Activated CD8-positive, alpha-beta memory T cell treated with anti-CD3 and anti-CD28 coated beads, Interleukin-2, amount 50 U/mL, for 4 hours (primary cell): ENCODE data around the gene RAB5B.
A peak's percentile ranks its signal among the peaks of the same experiment; 100 is the strongest.
"Not testable (repeated sequence)": the region's sequence is repeated elsewhere in the genome, so short reads cannot be mapped to it uniquely, and the experiment has no call there.

Source experiments
- DNase-seq: peaks from one replicate; pipeline ENCODE4 v3.0.0-alpha.2; 2020

RAB5B gene

DNA sequence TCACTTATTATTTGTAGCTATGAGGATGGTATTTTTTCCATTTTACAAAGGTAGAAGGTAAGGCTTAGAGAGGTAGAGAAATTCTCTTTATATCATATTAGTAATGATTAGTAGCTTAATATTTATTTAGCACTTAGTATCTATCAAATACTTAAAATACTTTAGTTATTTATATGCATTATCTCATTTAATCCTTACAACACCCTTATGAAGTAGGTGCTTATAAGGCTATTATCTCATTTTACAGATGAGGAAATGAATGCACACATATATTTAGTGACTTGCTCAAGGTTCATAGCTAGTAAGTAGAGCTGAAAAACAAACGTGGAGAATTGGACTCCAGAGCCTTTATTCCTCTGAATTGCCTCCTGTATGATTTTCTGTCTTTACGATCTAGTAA is 11.0 kb downstream of the RAB5B start:
- no peak for DNase-seq

DNA sequence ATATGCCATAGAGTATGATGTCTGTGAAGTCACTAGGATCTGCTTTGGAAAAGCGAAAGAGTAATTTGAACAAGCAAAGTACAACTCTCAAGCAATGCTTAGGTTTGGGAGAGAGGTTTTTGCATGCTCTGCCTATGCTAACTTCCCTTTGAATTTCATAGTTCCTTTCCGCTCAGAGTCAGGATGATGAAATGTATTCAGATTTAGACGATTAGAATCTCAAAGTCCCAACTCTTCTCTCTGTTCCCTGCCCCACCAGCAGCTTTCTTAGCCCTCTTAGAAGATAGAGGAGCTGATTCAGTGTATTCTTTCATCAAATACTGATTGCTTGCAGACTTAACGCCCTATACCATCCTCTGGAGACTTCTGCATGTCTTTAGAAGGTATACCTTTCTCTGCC is 11.5 kb downstream of the RAB5B start:
- DNase-seq = no peak

DNA sequence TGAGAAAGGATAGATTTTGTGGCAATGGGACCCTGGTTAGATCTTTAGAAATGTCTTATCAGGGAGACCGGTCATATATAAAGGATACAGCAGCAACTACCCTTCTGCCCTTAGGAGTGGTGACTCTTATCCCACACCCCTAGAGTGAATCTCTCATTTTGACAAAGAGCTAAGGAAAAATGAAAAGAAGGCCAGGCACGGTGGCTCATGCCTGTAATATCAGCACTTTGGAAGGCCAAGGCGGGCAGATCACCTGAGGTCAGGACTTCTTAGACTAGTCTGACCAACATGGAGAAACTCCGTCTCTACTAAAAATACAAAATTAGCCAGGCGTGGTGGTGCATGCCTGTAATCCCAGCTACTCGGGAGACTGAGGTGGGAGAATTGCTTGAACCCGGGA is 12.1 kb downstream of the RAB5B start:
- DNase-seq = not testable (repeated sequence)

DNA sequence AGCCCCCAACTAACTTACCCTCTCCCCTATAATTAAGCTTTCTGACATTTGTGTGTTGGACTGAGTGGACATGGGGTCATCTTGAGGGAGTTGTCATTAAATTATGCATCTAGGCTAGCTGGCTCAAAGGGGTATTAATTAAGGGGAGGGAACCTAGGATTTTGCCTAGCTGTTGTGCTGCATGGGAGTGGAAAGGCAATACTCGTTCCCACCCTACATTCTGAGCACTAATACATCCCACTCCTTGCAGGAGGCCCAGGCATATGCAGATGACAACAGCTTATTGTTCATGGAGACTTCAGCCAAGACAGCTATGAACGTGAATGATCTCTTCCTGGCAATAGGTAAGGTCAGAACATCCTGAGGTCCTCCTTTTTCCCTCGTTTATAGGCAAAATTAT is 17.2 kb downstream of the RAB5B start:
- no peak for DNase-seq

DNA sequence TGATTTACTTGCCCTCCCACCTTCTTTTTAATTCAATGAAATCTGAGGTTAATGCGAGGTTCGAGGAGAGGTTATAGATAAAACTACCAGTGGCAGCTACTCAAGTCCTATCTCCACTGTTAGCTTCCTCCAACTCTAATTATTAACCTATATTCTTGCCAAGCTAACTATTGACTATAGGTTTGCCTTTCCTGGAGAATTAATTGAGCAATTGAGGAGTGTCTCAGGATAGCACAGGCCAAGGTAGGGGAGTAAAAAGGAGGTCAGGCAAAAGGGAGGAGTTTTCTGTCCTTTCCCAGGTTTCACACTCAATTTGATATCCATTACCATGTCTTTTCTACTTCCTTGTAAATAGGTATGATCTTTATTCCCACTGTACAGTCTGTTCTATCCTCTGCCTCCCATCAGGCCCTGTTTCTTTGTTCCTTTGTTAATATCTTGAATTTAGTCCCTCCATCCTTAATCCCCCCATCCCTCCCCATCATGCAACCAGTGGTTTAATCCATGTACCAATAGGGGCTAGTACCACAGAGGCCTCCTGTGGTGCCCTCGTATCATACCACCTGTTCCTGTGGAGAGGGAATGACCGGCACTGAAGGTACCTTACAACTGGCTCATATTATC is 19.5 kb downstream of the RAB5B start:
- DNase-seq = no peak

DNA sequence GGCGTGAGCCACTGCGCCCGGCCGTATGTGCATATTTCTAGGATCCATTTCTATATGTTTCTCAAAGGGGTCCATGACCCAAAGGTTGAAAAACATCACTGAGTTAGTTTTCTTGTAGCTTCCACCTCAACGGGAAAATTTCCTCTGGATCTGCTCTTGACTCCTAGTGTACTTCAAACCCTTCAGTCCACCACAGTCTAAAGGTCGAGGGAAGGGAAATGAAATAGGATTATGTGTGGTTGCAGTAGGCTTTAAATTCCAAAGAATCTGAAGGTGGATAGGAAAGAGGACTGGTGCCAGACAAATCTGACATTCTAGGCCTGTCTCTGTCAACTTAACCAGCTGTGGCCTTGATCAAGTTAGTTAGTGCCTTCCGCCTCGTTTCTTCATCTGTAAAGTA is 21.5 kb downstream of the RAB5B start:
- DNase-seq = no peak

DNA sequence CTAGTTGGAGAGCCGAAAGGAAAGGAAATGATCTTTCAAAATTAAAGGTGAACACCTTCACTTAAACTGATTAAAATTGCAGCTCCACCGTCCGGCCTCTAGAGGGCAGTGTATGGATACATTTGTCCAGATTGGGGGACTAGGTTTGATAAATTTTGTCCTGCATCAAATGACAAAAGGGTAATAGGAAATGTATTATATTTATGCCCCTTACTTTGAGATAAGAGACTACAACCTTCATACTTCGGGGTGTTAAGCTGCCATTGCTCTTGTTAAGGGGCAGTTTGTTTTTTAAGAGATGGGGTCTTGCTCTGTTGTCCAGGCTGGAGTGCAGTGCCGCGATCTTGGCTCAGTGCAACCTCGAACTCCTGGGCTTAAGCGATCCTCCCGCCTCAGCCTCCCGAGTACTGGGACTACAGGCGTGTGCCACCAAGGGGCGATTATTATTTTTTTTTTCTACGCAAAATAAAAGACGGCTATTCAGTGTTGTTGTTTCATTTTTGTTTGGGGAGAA is 22.4 kb downstream of the RAB5B start:
- DNase-seq = peak; percentile 62

DNA sequence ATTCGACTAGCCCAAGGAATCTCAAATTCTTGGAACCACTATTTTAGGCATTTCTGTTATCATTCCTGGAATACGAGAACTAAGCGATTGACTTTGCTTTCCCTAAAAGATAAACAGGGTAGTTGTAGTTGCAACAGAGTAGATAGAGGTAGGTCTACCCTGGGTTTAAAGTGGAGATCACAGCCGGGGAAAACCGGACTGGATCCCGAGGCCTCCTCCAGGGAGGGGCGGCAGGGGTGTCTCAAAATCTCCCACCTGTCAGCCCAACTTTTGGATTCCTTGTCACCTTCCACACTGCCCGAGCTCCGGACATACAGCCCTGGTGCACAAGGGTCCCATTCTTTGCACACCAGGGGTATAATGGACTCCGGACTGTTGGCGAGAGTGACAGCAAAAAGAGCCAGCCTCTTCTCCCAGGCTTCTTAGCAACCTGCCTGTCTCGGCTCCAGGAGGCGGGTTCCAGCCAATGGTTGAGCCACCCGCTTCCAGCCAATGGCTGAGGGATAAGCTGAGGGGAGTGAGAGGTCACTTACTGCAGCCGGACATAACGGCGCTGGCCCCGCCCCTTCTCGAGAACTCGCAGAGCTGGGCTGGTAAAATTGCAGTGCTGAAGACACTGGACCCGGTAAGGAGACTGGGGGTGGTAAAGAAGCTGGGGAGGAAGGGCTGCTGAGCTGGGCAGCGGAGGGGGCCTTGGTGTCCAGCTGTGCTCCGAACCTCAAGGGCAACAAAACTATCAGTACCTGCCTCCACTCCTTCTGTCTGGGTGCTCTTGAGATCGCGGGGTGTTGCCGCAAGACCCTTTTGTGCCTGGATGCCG is 23.0 kb downstream of the RAB5B start, which contains the start of gene SUOX:
Gene SUOX, plus strand, starts transcription at position 562 of the 820 bp plus-strand sequence. CDS start 4,946 bp downstream, outside the sequence.
- DNase-seq = no peak

DNA sequence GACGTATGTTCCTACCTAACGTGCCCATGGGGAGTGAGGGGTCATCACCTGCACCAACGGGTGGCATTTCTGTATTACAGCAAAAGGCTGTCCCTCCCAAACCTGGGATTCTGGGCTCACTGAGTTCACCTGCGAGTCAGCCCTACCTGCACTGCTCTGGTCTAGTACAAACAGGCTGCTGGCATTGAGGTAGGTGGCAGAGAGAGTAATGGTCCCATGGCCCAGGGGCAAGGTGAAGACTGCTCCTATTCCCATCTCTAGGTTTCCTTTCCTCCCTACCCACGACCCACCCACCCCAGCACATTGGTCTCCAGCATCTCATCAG is 23.6 kb downstream of the RAB5B start:
- no peak for DNase-seq

DNA sequence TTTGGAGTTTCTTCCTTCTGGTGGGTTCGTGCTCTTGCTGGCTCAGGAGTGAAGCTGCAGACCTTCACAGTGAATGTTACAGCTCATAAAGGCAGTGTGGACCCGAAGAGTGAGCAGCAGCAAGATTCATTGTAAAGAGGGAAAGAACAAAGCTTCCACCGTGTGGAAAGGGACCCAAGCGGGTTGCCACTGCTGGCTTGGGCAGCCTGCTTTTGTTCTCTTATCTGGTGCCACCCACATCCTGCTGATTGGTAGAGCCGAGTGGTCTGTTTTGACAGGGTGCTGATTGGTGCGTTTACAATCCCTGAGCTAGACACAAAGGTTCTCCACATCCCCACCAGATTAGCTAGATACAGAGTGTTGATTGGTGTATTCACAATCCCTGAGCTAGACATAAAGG is 25.6 kb downstream of the RAB5B start:
- DNase-seq = not testable (repeated sequence)

DNA sequence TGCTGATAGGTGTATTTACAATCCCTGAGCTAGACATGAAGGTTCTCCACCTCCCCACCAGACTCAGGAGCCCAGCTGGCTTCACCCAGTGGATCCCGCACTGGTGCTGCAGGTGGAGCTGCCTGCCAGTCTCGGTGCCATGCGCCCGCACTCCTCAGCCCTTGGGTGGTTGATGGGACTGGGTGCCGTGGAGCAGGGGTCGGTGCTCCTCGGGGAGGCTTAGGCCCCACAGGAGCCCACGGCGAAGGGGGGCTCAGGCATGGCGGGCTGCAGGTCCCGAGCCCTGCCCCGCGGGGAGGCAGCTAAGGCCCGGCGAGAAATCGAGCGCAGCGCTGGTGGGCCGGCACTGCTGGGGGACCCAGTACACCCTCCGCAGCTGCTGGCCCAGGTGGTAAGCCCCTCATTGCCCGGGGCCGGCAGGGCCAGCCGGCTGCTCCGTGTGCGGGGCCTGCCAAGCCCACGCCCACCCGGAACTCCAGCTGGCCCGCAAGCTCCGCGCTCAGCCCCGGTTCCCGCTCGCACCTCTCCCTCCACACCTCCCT is 26.2 kb downstream of the RAB5B start:
- not testable (repeated sequence) for DNase-seq

DNA sequence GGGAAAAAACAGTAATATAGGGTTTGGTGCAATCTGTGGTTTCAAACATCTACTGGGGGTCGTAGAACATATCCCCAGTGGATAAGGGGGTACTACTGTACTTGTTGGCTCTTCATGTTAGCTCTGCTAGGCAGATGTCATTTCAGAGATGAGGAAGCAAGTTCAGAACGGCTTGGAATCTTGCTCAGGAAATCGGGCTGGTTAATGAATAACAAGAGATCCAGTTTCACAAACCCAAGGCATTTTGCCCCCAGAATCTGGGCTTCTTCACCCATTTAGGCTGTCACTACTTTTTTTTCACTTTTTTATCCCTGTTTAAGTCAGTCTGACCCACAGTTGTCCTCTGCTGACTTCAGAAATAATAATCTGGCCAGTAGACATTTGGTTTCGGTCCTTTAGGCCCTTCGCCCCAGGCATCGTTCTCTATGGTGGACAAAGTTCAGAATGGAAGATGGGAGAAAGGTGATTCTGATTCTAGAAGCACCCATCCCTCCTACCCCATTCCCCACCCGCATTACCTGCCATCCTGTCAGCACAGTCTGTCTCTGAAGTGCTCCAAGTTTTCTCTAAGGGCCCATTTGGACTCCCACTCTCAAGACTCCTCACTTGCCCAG is 27.7 kb downstream of the RAB5B start:
- DNase-seq = no peak

DNA sequence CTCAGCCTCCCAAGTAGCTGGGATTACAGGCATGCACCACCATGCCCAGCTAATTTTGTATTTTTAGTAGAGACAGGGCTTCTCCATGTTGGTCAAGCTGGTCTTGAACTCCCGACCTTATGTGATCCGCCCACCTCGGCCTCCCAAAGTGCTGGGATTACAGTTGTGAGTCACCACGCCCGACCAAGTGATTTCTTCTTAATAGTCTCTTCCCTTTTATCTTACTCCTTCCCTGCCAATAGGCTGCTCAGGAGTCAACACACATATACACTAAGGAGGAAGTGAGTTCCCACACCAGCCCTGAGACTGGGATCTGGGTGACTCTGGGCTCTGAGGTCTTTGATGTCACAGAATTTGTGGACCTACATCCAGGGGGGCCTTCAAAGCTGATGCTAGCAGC is 29.5 kb downstream of the RAB5B start:
- not testable (repeated sequence) for DNase-seq

DNA sequence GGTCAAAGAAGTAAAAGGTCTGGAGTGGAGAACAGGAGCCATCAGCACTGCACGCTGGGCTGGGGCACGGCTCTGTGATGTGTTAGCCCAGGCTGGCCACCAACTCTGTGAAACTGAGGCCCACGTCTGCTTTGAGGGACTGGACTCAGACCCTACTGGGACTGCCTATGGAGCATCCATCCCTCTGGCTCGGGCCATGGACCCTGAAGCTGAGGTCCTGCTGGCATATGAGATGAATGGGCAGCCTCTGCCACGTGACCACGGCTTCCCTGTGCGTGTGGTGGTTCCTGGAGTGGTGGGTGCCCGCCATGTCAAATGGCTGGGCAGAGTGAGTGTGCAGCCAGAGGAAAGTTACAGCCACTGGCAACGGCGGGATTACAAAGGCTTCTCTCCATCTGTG is 30.3 kb downstream of the RAB5B start:
- DNase-seq = no peak

DNA sequence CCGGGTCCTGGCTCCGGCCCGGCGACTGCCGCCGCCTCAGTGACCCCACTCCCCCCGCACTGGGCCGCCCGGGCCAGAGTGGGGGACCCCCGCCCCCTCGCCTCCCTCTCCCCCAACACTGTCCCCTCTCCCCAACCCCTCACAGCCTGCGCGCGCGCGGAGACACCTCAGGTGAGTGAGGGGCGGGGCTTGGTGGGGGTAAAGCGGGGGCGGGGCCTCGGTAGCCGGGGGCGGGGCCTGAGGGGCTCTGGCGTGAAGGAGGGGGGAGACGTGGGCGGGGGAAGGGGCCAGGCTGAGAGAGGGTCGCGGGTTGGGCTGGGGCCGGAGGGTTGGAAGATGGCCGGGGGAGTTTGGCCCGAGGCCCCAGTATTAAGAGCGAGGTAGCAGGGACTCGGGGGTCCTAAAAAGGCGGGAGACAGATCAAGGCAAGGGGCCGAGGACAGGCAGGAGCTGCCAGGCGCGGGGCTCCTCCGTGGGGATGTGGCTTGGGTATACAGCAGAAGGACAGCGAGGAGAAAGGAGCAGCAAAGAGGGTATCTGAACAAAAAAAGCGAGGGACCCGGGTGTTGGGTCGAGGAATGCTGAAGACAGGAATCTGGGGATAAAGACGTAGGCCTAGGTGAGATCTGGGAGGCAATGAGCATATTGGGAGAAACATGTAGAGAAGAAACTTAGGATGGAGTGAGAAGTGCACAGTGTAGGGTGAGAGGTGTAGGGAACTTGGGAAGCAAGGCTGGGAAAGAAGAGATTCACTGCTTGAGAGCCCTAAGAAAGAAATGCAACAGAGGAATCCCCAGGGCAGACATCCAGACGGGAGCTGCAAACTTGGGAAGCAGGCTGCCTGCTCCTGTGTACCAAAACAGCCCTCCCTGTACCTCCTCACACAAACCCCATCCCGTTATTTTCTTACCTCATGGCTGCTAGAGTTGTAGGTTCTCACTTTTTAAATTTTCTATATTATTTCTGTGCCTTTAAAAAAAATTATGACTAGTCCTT is 34.0 kb downstream of the RAB5B start:
- DNase-seq = peak; percentile 72

DNA sequence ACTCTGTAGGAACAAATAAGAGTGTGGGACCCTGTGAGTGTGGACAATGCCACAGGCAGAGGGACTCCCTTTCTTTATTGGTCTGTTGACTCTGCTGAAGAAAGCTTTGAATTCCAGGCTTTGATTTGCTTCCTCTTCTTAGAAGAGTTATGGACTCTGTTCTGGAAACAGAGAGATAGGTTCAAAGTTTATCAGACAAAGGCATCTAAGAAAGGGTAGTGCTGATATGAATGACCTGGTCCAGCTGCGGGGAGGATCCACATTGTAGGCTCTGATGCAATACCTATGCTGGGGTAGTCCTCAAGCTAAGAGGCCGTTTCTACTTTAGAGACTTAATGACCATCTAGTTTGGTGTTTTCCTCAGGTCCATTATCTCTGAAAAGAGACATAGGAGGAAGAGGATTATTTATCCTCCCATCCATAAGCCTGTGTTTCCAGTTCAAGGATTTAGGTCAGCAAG is 36.3 kb downstream of the RAB5B start:
- no peak for DNase-seq

DNA sequence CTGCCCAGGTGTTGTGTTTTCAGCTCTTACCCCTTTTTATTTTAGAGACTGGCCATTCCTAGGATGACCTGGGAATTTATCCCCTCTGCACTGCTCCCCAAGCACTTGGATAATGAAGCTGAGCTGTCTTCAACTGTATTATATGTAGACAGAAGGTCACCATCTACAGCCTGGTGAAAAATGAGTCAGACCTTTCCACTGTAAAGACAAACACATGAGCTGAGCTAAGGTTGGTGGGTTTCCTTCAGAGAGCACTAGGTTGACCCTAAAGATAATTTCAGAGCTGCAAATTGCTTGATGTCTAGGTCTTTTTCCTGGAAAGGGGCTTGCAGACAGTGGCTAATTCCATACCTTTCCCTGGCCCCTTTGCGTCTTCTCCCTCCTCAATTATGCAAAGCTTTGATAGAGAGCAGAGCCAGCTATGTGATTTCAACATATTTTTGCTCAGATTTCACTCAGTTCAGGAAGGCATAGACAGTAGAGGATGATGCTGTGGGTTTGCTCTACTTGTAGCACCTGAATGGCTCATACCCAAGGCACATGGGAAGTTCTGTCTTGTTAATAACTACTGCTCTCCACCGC is 37.7 kb downstream of the RAB5B start:
- no peak for DNase-seq

DNA sequence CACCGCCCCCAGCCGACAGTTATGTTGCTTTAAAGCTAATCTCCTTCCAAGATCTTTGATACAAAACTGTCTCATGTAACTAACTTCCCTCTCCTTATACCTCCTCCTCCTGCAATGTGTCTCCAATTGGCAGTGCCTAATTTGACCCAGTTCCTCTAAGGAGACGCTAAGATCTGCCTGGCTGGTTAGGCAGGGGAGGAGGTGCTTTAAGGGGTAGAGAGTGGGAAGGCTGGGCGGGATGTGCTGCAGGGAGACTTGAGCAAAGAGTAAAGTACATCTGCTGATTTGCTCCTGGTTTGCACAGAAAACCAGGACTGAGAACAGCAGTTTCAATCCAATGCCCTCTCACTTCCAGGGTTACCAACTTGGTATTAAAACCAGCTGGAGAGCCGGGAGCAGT is 39.6 kb downstream of the RAB5B start:
- DNase-seq = no peak

DNA sequence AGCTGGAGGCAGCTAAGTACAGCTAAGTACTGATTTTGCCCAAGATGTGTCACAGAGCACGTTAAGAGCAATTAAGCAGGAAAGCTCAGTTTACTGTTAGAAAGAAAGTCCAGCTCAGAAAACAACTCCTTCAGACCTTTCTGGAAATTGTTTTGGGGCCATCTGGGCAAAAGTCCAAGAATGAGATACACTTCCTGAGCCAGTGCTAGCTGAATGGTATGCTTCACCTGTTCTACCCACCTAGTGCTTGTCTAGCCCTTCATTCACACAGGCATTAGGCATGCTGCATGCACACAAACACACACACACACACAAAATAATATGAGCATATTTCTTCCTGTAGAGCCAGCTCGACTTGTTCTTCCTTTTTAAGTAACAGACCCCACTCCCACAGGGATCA is 40.3 kb downstream of the RAB5B start:
- DNase-seq = no peak

DNA sequence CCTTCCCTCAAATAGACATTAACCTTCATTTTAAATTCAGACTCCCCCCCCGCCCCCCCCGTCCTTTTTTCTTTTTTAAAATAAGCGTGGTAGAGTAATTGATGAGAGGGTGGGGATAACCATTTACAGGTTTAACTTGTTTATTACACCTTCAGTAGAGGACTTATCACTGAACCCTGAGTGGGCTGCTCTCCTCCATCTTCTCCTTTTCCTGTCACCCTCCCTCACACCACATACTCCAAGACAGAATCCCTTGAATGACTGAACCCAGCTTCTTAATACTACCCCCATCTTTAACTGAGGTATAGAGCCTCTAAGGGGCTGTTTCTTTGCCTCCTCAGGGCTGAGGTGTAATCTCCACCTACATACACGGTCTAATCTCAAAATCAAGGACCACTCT is 43.3 kb downstream of the RAB5B start:
- no peak for DNase-seq

DNA sequence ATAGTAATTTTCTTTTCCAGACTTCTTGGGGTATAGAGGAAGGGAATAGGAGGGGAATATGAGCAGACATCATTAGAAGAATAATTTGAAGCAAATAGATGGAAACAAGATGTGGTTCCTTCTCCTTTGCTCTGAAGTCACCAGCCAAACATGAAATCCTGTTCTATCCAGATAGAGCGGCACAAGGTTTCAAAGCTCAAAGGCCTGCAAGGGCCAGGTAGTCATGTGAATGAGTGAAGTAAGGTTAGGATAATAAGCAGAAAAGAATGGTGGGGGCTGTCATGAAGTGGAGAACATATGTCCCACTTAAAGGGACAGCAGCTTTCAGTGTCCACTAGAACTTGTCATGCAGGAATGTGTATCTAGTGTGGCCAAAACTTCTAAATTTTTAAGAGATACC is 44.5 kb downstream of the RAB5B start:
- no peak for DNase-seq
